Measurements from ENCODE around the gene DOK3. TPM values are rescaled to one million over a fixed set of nuclear protein-coding genes. Genes with fewer than 3 reads are reported as not detected.
A peak's percentile ranks its signal among the peaks of the same experiment; 100 is the strongest.

Gene DOK3
- total RNA-seq, 1 experiment from 2014 or later, result 16.4 TPM

DNA sequence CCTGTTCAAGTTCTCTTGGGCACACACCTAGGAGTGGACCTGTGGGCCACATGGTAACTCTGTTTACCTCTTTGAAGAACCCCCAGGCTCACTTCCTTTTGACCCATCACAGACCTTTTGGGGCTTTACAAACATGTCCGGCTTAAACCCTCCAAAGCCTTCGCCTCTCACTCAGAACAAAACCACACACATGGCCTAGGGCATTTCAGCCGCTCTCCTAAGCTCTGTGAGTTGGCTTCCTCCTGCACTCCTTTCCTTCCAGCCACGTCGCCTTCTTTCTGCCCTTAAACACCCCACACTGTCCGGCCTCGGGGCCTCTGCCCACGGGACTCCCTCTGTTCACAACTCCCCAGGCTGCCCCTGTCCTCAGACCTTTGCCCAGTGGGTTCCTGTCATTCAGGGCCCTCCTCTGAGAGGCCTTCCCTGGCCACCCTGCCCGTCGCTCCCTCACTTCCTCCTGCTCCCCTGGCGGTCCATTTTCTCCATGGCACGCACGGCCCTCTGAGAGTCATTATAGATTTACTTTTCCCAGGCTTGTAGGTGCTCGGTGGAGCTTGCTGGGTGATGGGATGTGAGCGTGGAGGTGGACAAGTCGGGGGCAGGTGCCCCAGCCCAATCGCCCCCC is 1.9 kb downstream of the DOK3 start:
- Histone ChIP-seq H3K9ac (ENCODE audit: extremely low read depth, insufficient read length, low read length) (no peak overlapping the region), H3K23ac (ENCODE audit: insufficient read length, low read depth, low read length) (no peak overlapping the region), H2BK120ac (ENCODE audit: low read depth, low read length, poor library complexity, severe bottlenecking) (no peak overlapping the region), H3K56ac (ENCODE audit: insufficient read length, low read depth, low read length) (no peak overlapping the region), H3K18ac (ENCODE audit: insufficient read length, low read depth, low read length) (no peak overlapping the region), H3K4me2 (ENCODE audit: insufficient read depth, insufficient read length, low read length) (no peak overlapping the region), H3K23me2 (ENCODE audit: insufficient read length, low read depth, low read length, poor library complexity, severe bottlenecking) (no peaks in the 10 kb centered on the region), H3K27ac (ENCODE audit: insufficient read length, low read depth, low read length) (no peak overlapping the region), H3T11ph (ENCODE audit: low read length) (no peak overlapping the region), H4K20me1 (ENCODE audit: control insufficient read depth, insufficient read depth, insufficient read length) (no peaks in the 10 kb centered on the region), H3K14ac (ENCODE audit: insufficient read depth, low read length) (no peak overlapping the region), H4K5ac (ENCODE audit: insufficient read length, low read depth, low read length) (no peak overlapping the region), H2BK15ac (ENCODE audit: low read depth, low read length) (no peak overlapping the region), H3K79me1 (ENCODE audit: insufficient read depth, low read depth, low read length, poor library complexity, severe bottlenecking) (no peaks in the 10 kb centered on the region), H2AFZ (ENCODE audit: low read length) (no peak overlapping the region), H2BK20ac (ENCODE audit: low read depth, low read length, poor library complexity, severe bottlenecking) (no peak overlapping the region), H3K27me3 (ENCODE audit: insufficient read depth, low read length) (no peaks in the 10 kb centered on the region), H2BK5ac (ENCODE audit: insufficient read length, low read length) (no peak overlapping the region), H4K91ac (ENCODE audit: insufficient read length, low read depth, low read length) (no peak overlapping the region), H4K8ac (replicated peaks; ENCODE audit: insufficient read length, low read depth, low read length) (no peak overlapping the region), H3K79me2 (ENCODE audit: insufficient read depth, low read length) (no peaks in the 10 kb centered on the region), H2AK5ac (ENCODE audit: insufficient read length, low read length) (no peak overlapping the region), H2BK12ac (ENCODE audit: insufficient read length, low read depth, low read length) (no peak overlapping the region), H3K9me3 (ENCODE audit: control insufficient read depth, low read depth, low read length) (no peaks in the 10 kb centered on the region), H3K4ac (ENCODE audit: low read depth, low read length) (no peak overlapping the region), H3K4me1 (ENCODE audit: insufficient read depth, low read length) (no peaks in the 10 kb centered on the region; the same call in 1 of the 2 replicates)
- Mint-ChIP-seq H3K36me3 (ENCODE audit: insufficient read depth in 1 of 3, low read depth in 3 of 3) (peaks cover 17 to 43% (median 33%) of the 10 kb centered on the region in 3 experiments), H3K4me1 (peaks cover 18 to 22% of the 10 kb centered on the region in 2 experiments), H3K4me3 (no peak overlapping the region), H3K27ac (peak overlapping the region in 2 of 3 experiments; percentile 61 to 73; a peak in 4 of 7 replicates), H3K9me3 (no peaks in the 10 kb centered on the region), H3K27me3 (ENCODE audit: low read depth) (no peaks in the 10 kb centered on the region; the same call in 1 of the 2 replicates)
- WGBS (ENCODE audit: extremely low coverage, insufficient read length, low lambda C conversion rate), result no CpG with 5 or more reads among the region's 17 CpGs
- TF ChIP-seq, protein P1, sequence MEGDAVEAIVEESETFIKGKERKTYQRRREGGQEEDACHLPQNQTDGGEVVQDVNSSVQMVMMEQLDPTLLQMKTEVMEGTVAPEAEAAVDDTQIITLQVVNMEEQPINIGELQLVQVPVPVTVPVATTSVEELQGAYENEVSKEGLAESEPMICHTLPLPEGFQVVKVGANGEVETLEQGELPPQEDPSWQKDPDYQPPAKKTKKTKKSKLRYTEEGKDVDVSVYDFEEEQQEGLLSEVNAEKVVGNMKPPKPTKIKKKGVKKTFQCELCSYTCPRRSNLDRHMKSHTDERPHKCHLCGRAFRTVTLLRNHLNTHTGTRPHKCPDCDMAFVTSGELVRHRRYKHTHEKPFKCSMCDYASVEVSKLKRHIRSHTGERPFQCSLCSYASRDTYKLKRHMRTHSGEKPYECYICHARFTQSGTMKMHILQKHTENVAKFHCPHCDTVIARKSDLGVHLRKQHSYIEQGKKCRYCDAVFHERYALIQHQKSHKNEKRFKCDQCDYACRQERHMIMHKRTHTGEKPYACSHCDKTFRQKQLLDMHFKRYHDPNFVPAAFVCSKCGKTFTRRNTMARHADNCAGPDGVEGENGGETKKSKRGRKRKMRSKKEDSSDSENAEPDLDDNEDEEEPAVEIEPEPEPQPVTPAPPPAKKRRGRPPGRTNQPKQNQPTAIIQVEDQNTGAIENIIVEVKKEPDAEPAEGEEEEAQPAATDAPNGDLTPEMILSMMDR (conservative IDR thresholded peaks at IDR 0.05), result no peak
- no peak for DNase-seq
